ENCODE measurements around the gene DGKK.
"Not testable (repeated sequence)": the region's sequence is repeated elsewhere in the genome, so short reads cannot be mapped to it uniquely, and the experiment has no call there.

Gene DGKK

GRCh38 chrX:50333308-50333707 lies 137.3 kb downstream of the DGKK start:
- Histone ChIP-seq H3K27ac (replicated peaks) (no peak overlapping the region), H3K27me3 (ENCODE audit: insufficient read depth, poor library complexity, severe bottlenecking) (no peaks in the 10 kb centered on the region), H3K4me3 (replicated peaks; ENCODE audit: insufficient read depth, low read length) (no peak overlapping the region)
- no peak for DNase-seq (ENCODE audit: low read depth in 1 of 2, low spot score in 1 of 2)
- TF ChIP-seq SPI1 (IDR thresholded peaks at IDR 0.05; ENCODE audit: borderline replicate concordance, low read depth) = no peak
- no peak for TF ChIP-seq REST (IDR thresholded peaks at IDR 0.05; ENCODE audit: insufficient replicate concordance, low read depth)
- no peak for TF ChIP-seq GABPA (IDR thresholded peaks at IDR 0.05; ENCODE audit: low read depth)
- TF ChIP-seq, protein P1, sequence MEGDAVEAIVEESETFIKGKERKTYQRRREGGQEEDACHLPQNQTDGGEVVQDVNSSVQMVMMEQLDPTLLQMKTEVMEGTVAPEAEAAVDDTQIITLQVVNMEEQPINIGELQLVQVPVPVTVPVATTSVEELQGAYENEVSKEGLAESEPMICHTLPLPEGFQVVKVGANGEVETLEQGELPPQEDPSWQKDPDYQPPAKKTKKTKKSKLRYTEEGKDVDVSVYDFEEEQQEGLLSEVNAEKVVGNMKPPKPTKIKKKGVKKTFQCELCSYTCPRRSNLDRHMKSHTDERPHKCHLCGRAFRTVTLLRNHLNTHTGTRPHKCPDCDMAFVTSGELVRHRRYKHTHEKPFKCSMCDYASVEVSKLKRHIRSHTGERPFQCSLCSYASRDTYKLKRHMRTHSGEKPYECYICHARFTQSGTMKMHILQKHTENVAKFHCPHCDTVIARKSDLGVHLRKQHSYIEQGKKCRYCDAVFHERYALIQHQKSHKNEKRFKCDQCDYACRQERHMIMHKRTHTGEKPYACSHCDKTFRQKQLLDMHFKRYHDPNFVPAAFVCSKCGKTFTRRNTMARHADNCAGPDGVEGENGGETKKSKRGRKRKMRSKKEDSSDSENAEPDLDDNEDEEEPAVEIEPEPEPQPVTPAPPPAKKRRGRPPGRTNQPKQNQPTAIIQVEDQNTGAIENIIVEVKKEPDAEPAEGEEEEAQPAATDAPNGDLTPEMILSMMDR (IDR thresholded peaks at IDR 0.05; ENCODE audit: insufficient read depth, low read length) = no peak
- no peak for TF ChIP-seq POLR2AphosphoS5 (IDR thresholded peaks at IDR 0.05; ENCODE audit: low read depth)

- not testable (repeated sequence) for H3K4me3 ChIP-seq (replicated peaks; ENCODE audit: insufficient read depth, low read length); H3K27me3 ChIP-seq (ENCODE audit: insufficient read depth, poor library complexity, severe bottlenecking); H3K27ac ChIP-seq (replicated peaks); DNase-seq (ENCODE audit: low read depth in 1 of 2, low spot score in 1 of 2)
Measured at GRCh38 chrX:50332668-50333067, 138.0 kb downstream of the DGKK start.

DNA sequence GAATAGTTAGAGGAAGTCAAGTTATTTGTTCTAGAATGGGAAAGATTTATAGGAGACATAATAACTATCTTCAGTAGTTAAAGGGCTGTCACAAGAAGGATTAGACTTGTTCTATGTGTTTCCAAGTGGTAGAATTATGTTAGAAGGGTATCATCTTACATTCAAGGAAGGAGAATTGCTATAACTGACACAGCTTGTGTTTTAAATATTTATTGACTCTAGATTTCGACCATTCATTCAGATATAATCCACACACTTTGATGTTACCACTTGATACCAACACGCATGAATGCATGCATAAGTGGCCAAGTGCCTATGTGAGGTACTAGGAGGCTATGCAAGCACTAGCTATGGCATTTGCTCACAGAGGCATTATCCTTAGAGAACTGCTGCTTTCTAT lies 143.4 kb downstream of the DGKK start:
- H3K4me3 ChIP-seq (replicated peaks; ENCODE audit: insufficient read depth, low read length) = no peak overlapping the region
- no peak overlapping the region for H3K27ac ChIP-seq (replicated peaks)
- TF ChIP-seq REST (IDR thresholded peaks at IDR 0.05; ENCODE audit: insufficient replicate concordance, low read depth) (no peak), POLR2AphosphoS5 (IDR thresholded peaks at IDR 0.05; ENCODE audit: low read depth) (no peak), SPI1 (IDR thresholded peaks at IDR 0.05; ENCODE audit: borderline replicate concordance, low read depth) (no peak), GABPA (IDR thresholded peaks at IDR 0.05; ENCODE audit: low read depth) (no peak)
- TF ChIP-seq, protein P1 (IDR thresholded peaks at IDR 0.05; ENCODE audit: insufficient read depth, low read length) = no peak
- DNase-seq (ENCODE audit: low read depth in 1 of 2, low spot score in 1 of 2) = no peak
- H3K27me3 ChIP-seq (ENCODE audit: insufficient read depth, poor library complexity, severe bottlenecking) = no peaks in the 10 kb centered on the region

Measured in HL-60 (cell line).